Thyroid gland (tissue), 4 donors: Measurements from ENCODE around the gene SEPTIN10. TPM values are rescaled to one million over a fixed set of nuclear protein-coding genes. Genes with fewer than 3 reads are reported as not detected.

Experiments
- DNase-seq, 2 donors: peaks; one replicate each; pipeline ENCODE4 v3.0.0-alpha.2; 2019
- H3K27ac ChIP-seq, 3 donors: fragments of 200-600 bp; sonication (generic); 1 replicate in 2 of 3; 2 replicates in 1 of 3; pipeline ENCODE4 v1.5.1; 2016 to 2019; ENCODE audit warnings: mild to moderate bottlenecking in 1 of 3, moderate library complexity in 1 of 3
- H3K27me3 ChIP-seq: fragments of 200-600 bp; sonication (generic); one replicate; pipeline ENCODE4 v1.5.1; 2019
- H3K36me3 ChIP-seq, 2 donors: fragments of 200-600 bp; sonication (generic); one replicate each; pipeline ENCODE4 v1.5.1; 2016 to 2019
- H3K4me1 ChIP-seq, 2 donors: fragments of 200-600 bp; sonication (generic); one replicate each; pipeline ENCODE4 v1.5.1; 2017 to 2019
- H3K4me3 ChIP-seq, 3 donors: fragments of 200-600 bp; sonication (generic); replicated peaks in 1 of 3; 1 replicate in 2 of 3; 2 replicates in 1 of 3; pipeline ENCODE4 v1.5.1; 2016; ENCODE audit warnings: mild to moderate bottlenecking in 1 of 3
- H3K9me3 ChIP-seq: fragments of 200-600 bp; sonication (generic); one replicate; pipeline ENCODE4 v1.5.1; 2017
- CTCF ChIP-seq, 6 experiments: fragments of 200-600 bp in 3 of 6; fragments of 450-650 bp in 3 of 6; sonication (generic) in 3 of 6; IDR thresholded peaks; one replicate each; pipeline ENCODE4 v1.5.1; 2016 to 2019; ENCODE audit warnings: antibody characterized with exemption in 6 of 6, mild to moderate bottlenecking in 2 of 6, inconsistent platforms in 1 of 6, moderate library complexity in 1 of 6
- POLR2A ChIP-seq, 2 donors: fragments of 450-650 bp; IDR thresholded peaks; one replicate each; pipeline ENCODE4 v1.6.1; 2017; ENCODE audit warnings: antibody characterized with exemption in 2 of 2, mild to moderate bottlenecking in 2 of 2, moderate library complexity in 1 of 2
- WGBS, 2 donors: methylation state at CpG; one replicate each; pipeline ENCODE4 v1.1.5; 2017; 5-methylcytosine and 5-hydroxymethylcytosine counted together
- intact Hi-C: fragments of 100-400 bp; cut with DNase I; formaldehyde crosslinking; loops from one replicate; pipeline ENCODE4 v1.15.1; 2023
- total RNA-seq, 4 donors: library from RNA; depleted of rRNA; stranded (reverse); fragments of >200 nt; gene quantifications; one replicate each; pipeline ENCODE4 v1.2.3, GENCODE V29; 2016

Gene SEPTIN10
- total RNA-seq, 4 donors from 2014 or later = 61.7 to 99.3 (median 70.4) TPM

- no peak for TF ChIP-seq CTCF (IDR thresholded peaks at IDR 0.05)
- no peak for TF ChIP-seq POLR2A (IDR thresholded peaks at IDR 0.05)
- H3K27ac ChIP-seq = no peak overlapping the region
- no peaks in the 10 kb centered on the region for H3K9me3 ChIP-seq
- 67 to 75% methylated on average over 5 of the region's 5 CpGs for WGBS, 2 donors
- no peaks in the 10 kb centered on the region for H3K36me3 ChIP-seq
- no peaks in the 10 kb centered on the region for H3K27me3 ChIP-seq
- intact Hi-C loops = no loop called here
- DNase-seq = peak; percentile 41 to 55
- peaks cover 0 to 10% of the 10 kb centered on the region in 2 donors for H3K4me1 ChIP-seq
- H3K4me3 ChIP-seq = no peak overlapping the region
These were observed 9.2 kb downstream of the SEPTIN10 start for GRCh38 chr2:109604597-109604996.

GRCh38 chr2:109602617-109603188, 11.1 kb downstream of the SEPTIN10 start:
- 86 to 91% methylated on average over 3 of the region's 3 CpGs for WGBS, 2 donors
- no peak overlapping the region for H3K4me3 ChIP-seq
- TF ChIP-seq CTCF (IDR thresholded peaks at IDR 0.05) (no peak), POLR2A (IDR thresholded peaks at IDR 0.05) (no peak)
- H3K27me3 ChIP-seq = no peaks in the 10 kb centered on the region
- intact Hi-C loops = no loop called here
- H3K9me3 ChIP-seq = no peaks in the 10 kb centered on the region
- H3K4me1 ChIP-seq = peaks cover 0 to 14% of the 10 kb centered on the region in 2 donors
- H3K27ac ChIP-seq = no peak overlapping the region
- no peak for DNase-seq
- no peaks in the 10 kb centered on the region for H3K36me3 ChIP-seq

GRCh38 chr2:109601783-109602182, 12.0 kb downstream of the SEPTIN10 start:
- no peak for DNase-seq
- peaks cover 0 to 14% of the 10 kb centered on the region in 2 donors for H3K4me1 ChIP-seq

GRCh38 chr2:109597283-109597682, 16.5 kb downstream of the SEPTIN10 start:
- Histone ChIP-seq H3K9me3 (no peaks in the 10 kb centered on the region), H3K27me3 (no peaks in the 10 kb centered on the region), H3K4me3 (no peak overlapping the region), H3K4me1 (peaks cover 0 to 4% of the 10 kb centered on the region in 2 donors), H3K27ac (no peak overlapping the region), H3K36me3 (no peaks in the 10 kb centered on the region)
- intact Hi-C loops = no loop called here
- no peak for TF ChIP-seq POLR2A (IDR thresholded peaks at IDR 0.05)
- TF ChIP-seq CTCF (IDR thresholded peaks at IDR 0.05) = no peak
- no peak for DNase-seq
- 89 to 93% methylated on average over 3 of the region's 3 CpGs for WGBS, 2 donors

More at GRCh38 chr2:109601783-109602182, 12.0 kb downstream of the SEPTIN10 start:
- H3K36me3 ChIP-seq = no peaks in the 10 kb centered on the region
- 75 to 81% methylated on average over 6 of the region's 6 CpGs for WGBS, 2 donors
- no peak overlapping the region for H3K27ac ChIP-seq
- H3K27me3 ChIP-seq = no peaks in the 10 kb centered on the region
- no peaks in the 10 kb centered on the region for H3K9me3 ChIP-seq
- TF ChIP-seq POLR2A (IDR thresholded peaks at IDR 0.05) (no peak), CTCF (IDR thresholded peaks at IDR 0.05) (no peak)
- H3K4me3 ChIP-seq = no peak overlapping the region
- intact Hi-C loops = no loop called here

GRCh38 chr2:109595644-109596043, 18.1 kb downstream of the SEPTIN10 start:
- no peak for DNase-seq
- no peaks in the 10 kb centered on the region for H3K27me3 ChIP-seq
- no peaks in the 10 kb centered on the region for H3K9me3 ChIP-seq
- H3K4me3 ChIP-seq = no peak overlapping the region
- intact Hi-C loops = no loop called here
- peaks cover 0 to 4% of the 10 kb centered on the region in 2 donors for H3K4me1 ChIP-seq
- H3K27ac ChIP-seq = no peak overlapping the region
- 78 to 82% methylated on average over 4 of the region's 4 CpGs for WGBS, 2 donors
- TF ChIP-seq CTCF (IDR thresholded peaks at IDR 0.05) = no peak
- H3K36me3 ChIP-seq = no peaks in the 10 kb centered on the region
